HS-27A (cell line): Measurements from ENCODE around the gene CCDC150.
A peak's percentile ranks its signal among the peaks of the same experiment; 100 is the strongest.
"Not testable (repeated sequence)": the region's sequence is repeated elsewhere in the genome, so short reads cannot be mapped to it uniquely, and the experiment has no call there.

Experiments used
- DNase-seq: peaks from one replicate; pipeline ENCODE4 v3.0.0-alpha.2; 2012; ENCODE audit warnings: low read depth, missing footprints

CCDC150 gene

DNA sequence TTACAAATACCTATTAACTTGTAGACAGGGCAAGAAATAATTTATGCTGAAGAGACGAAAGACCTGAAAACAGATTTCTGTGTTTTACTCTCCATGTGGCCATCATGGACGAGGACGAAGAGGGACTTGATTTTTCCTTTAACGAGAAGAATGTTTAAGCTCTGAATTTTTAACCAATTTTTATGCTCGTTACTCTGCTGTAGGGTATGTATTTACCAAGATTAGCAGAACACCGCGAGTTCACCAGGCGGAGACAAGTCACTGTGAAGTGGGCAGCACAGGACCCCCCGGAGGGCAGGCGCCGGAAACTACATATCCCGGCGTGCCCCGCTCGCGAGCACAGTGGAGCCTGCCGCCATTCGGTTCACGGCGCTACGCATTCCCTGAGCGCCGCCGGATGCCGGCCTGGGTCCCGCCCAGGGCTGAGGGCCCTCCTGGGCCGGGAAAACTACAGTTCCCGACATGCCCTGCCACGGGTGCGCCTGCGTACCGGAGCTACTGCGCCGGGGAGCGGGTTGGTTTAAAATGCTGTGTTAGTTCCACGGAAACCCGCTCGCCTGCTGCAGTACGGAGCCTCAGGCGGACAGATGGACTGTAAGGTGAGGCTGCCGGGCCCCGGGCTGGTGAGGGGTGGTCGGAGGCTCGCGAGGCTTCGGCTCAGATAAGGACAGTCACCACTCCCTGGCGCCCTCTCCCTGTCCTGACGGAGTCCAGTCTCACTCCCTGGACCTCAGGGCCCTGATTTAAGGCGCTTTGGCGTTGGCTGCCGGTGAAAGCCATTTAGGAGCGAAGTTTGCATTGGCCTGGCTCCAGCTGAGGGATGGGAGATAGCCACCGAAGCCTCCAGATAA lies at the start of gene CCDC150:
Gene CCDC150 (plus strand): TSS at position 536 of the 851 bp plus-strand sequence. CDS start 52 bp downstream, at position 588.
- peak; percentile 70 for DNase-seq

- DNase-seq, result no peak
Observed at GRCh38 chr2:196590286-196590685, 49.2 kb upstream of the CCDC150 start.

DNA sequence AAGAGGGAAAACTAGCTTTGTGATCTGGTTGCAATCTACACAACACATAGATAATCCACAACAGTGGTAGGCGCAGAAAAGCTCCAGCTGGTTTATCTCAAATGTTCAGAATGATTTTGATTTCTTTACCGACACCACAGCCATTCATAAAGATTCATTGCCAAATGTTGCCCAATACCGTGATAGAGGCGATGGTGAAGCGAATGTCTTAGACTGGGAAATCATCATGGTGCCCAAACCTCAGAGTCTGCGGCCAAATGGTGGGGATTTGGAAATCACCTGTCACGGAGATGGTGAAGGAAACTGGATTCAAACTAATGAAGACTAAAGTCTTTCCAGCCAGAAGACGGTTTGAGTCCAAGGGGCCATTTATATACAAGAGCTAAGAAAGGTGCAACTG lies 48.5 kb upstream of the CCDC150 start:
- no peak for DNase-seq

GRCh38 chr2:196591621-196592022 lies 47.9 kb upstream of the CCDC150 start:
- no peak for DNase-seq

DNA sequence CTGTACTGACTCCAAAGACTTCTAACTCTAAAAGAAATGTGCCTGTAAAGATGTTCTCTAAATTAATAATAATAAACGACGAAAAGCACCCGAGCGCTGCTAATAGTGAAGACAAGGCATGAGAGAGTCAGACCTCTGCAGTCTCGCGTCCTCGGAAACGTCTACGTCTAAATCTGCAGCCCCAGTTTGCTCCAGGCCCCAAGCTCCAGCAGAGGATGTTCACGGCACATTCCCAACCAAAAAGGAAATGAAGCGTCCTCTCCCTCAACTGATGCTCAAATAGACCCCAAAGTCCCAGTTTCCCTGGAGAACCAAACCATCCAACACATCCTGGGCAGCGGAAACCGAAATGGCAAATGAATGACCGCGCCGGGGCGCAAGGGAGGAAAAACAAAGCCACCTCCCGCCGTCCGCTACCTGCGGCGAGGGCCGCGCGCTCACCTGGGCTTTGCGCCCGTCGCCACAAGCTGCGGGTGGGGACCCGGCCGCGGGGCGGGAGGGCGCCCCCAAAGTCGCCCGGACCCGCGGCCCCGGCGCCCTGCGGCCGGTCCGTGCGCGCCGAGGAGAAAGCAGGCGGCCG lies 47.1 kb upstream of the CCDC150 start:
- no peak for DNase-seq

DNA sequence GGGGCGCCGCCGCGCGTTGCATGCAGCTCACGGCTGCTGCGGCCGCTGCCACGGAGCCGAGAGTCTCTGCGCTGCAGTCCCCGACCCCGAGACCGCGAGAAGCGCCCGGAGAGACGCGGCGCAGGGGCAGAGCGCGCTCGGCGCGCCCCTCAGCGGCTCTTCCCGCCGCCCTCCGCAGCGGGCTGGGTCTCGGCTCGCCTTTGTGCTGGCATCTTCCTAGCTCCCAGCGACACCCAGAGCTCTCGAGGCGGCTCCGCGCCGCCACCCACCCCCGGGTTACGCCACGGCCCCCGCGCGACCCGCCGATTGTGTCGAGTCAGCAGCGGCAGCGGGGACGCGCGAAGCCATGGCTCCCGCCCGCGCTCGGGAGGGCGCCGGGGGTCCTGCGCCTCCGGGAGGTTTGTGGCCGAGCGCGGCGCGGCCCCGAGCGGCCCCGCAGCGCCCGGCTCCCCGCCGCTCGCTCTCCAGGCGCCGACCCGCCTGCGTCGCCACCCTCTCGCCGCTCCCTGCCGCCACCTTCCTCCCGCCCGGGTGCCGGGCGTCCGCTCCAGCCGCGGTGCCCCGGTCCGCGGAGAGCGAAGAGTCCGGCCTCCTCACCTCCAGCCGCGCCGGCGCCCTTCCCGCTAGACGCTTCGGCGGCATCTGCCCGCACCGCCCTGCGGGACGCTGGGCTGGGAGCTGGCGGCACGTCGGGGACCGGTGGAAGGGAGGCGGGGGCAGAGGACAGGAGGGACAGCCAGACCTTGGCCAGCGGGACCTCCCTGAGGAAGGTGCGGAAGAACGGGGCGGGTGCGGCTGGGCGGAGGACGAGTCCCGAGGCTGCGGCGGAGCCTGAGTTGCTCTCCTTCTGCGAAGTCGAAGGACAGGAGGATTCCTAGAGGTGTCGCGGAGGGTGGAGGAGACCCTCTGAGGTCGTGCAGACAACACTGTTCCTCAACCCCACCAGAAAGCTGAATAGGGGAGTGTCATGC lies 46.3 kb upstream of the CCDC150 start, which contains the start of gene HECW2:
Gene HECW2 (minus strand): TSS at position 644 of the 971 bp plus-strand sequence.
- no peak for DNase-seq

GRCh38 chr2:196594158-196594557 lies 45.4 kb upstream of the CCDC150 start:
- no peak for DNase-seq

DNA sequence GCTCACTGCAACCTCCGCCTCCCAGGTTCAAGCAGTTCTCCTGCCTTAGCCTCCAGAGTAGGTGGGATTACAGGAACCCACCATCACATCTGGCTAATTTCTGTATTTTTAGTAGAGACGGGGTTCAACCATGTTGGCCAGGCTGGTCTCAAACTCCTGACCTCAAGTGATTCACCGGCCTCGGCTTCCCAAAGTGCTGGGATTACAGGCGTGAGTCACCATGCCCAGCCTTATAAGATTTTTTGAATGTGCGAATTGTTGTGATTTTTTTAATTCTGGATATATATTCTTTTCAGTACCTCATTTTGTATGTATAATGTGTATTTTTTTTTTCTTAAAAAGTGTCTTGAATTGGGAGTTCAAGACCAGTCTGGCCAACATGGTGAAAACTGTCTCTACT lies 42.0 kb upstream of the CCDC150 start:
- DNase-seq, result no peak

GRCh38 chr2:196598412-196598811 lies 41.1 kb upstream of the CCDC150 start:
- DNase-seq, result no peak

GRCh38 chr2:196598846-196599245 lies 40.7 kb upstream of the CCDC150 start:
- no peak for DNase-seq

- peak; percentile 77 for DNase-seq
Observed at GRCh38 chr2:196601430-196602306, 37.8 kb upstream of the CCDC150 start.

GRCh38 chr2:196604196-196604595 lies 35.3 kb upstream of the CCDC150 start:
- no peak for DNase-seq

DNA sequence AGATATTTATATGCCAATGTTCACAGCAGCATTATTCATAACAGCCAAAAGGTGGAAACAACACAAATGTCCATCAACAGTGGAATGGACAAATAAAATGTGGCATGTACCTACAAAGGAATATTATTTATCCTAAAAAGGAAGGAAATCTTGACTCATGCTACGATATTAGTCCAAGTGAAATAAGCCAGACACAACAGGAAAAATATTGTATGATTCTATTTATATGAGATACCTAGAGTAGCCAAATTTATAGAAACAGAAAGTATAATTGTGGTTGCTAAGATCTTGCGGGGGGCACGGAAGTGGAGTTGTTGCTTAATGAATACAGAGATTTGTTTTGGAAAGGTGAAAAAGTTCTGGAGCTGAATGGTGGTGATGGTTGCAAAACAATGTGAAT lies 33.0 kb upstream of the CCDC150 start:
- DNase-seq, result no peak

GRCh38 chr2:196607073-196607472 lies 32.4 kb upstream of the CCDC150 start:
- no peak for DNase-seq

GRCh38 chr2:196607896-196608295 lies 31.6 kb upstream of the CCDC150 start:
- not testable (repeated sequence) for DNase-seq

- DNase-seq, result no peak
Observed at GRCh38 chr2:196609806-196610205, 29.7 kb upstream of the CCDC150 start.

DNA sequence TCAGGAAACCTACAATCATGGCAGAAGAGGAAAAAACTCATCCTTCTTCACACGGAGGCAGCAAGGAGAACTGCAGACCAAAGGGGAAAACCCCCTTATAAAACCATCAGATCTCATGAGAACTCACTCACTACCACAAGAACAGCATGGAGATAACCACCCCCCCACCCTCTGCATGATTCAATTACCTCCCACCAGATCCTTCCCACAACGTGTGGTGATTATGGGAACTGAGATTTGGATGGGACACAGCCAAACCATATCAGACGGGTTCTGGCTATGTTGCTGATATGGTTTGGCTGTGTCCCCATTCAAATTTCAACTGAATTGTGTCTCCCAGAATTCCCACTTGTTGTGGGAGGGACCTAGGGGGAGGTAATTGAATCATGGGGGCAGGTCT lies 28.7 kb upstream of the CCDC150 start:
- no peak for DNase-seq

DNA sequence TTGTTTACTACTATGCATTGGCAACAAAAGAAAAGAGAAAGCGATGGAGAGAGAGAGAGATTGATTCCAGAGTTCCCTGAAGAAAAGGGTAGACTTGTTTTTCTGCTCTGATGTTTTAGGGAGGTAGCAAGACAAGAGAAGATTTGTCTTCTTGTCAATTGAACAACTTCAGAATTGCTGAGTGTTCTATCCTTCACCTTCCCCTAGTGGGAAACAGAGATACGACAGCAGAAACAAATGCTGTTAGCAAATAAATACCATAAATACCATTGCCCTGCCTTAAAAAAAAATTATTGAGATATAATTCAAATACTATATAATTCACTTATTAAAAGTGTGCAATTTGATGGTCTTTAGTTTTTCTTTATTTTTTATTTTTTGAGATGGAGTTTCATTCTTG lies 26.2 kb upstream of the CCDC150 start:
- no peak for DNase-seq

GRCh38 chr2:196617430-196617829 lies 22.1 kb upstream of the CCDC150 start:
- DNase-seq, result no peak

DNA sequence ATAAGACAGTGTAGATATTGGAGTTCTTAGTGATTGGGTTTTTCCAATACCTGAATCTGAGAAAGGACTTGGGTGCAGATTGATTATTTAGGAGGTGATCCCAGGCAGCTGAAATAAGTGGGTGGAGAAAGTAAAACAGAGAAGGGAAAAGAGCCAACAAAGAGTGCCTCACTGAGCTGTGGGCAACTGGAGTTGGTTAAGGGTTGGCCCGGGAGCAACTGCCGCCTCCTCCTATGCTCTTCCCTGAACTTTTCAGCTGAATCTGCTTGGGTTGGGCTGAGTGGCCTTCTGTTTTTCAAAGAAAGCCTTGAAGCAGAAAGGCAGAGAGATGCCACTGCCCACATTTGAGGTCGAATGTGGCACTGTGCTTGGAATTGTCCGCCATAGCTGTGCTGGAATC lies 20.9 kb upstream of the CCDC150 start:
- DNase-seq, result no peak

DNA sequence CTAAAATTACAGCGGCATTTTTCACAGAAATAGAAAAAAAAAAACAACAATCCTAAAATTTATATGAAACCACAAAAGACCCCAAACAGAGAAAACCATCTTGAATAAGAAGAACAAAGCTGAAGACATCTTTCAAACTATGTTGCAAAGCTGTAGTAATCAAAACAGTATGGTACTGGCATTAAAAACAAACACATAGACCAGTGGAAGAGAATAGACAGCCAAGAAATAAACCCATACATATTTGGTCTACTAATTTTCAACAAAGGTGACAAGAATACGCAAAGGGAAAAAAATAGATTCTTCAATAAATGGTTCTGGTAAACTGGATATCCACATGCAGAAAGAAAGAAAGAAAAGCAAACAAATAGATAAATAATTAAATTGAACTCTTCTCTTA lies 9.0 kb upstream of the CCDC150 start:
- no peak for DNase-seq
